GM06990 (cell line): Measurements from ENCODE around the gene SOX15.

Experiments used
- DNase-seq: peaks from one replicate; pipeline ENCODE4 v3.0.0-alpha.2; 2011; ENCODE audit not compliant: insufficient read length; ENCODE audit errors: extremely low read depth
- H3K27me3 ChIP-seq: replicated peaks from 2 replicates; pipeline ENCODE4 v1.6.0; 2011; ENCODE audit warnings: low read length; ENCODE audit not compliant: control insufficient read depth, insufficient read depth
- H3K36me3 ChIP-seq: 2 replicates; pipeline ENCODE4 v1.5.1; 2011; ENCODE audit warnings: low read length; ENCODE audit not compliant: control insufficient read depth, insufficient read depth
- H3K4me3 ChIP-seq: replicated peaks from 2 replicates; pipeline ENCODE4 v1.5.1; 2011; ENCODE audit warnings: low read depth, mild to moderate bottlenecking, control low read depth, low read length
- TF ChIP-seq, protein P1 (sequence below): IDR thresholded peaks from 2 replicates; pipeline ENCODE4 v1.5.1; 2011; ENCODE audit warnings: low read length, control low read depth, mild to moderate bottlenecking, inconsistent platforms; ENCODE audit not compliant: insufficient read depth, poor library complexity, severe bottlenecking

SOX15 gene

DNA sequence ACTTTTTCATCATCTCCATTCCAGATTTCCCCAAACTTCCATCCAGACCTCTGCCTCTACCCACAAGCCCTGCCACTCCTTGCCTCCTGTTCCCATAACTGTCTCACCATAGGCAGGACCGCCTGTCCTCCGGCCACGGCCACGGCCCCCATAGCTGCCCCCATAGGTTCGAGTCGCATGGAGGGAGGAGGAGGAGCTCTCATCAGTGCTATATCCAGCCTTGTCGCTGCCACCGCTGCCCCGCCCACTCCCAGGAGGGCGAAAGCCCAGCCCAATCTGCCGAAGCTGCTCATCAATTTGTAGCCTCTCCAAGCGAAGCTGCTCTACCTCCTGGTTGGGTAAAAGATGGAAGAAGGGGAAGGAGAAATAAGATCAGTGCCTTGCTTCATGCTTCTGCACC lies 3.4 kb upstream of the SOX15 start:
- TF ChIP-seq, protein P1, sequence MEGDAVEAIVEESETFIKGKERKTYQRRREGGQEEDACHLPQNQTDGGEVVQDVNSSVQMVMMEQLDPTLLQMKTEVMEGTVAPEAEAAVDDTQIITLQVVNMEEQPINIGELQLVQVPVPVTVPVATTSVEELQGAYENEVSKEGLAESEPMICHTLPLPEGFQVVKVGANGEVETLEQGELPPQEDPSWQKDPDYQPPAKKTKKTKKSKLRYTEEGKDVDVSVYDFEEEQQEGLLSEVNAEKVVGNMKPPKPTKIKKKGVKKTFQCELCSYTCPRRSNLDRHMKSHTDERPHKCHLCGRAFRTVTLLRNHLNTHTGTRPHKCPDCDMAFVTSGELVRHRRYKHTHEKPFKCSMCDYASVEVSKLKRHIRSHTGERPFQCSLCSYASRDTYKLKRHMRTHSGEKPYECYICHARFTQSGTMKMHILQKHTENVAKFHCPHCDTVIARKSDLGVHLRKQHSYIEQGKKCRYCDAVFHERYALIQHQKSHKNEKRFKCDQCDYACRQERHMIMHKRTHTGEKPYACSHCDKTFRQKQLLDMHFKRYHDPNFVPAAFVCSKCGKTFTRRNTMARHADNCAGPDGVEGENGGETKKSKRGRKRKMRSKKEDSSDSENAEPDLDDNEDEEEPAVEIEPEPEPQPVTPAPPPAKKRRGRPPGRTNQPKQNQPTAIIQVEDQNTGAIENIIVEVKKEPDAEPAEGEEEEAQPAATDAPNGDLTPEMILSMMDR = no peak
- no peak for DNase-seq
- H3K36me3 ChIP-seq = peaks cover 36% of the 10 kb centered on the region

DNA sequence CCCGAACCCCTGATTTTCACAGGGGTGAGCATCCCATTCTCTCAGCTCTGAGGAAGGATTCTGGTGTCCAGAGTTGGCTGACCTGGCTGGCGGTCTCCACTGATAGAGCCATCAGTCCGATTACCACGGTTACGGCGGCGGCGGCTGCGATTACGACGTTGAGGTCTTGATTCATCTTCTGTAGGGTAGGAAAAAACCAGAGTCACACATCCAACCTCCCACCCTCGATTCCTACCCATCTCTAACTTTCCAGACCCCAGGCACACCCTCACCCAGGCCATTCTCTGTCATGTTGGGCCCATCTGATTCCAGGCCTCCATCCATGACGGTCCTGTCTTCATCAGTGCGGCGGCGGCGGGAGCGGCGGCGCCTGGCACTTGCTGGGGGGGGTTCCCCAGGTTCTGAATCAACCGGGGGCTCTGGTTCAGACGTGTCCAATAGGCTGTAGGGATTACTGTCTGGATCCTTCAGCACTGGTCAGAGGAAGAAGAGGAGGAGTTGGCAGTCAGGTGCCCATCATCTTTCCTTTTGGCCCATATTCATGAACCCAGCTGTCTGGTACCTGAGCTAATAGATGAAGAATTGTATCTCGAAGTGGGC lies 2.6 kb upstream of the SOX15 start:
- no peak overlapping the region for H3K4me3 ChIP-seq
- DNase-seq = no peak
- TF ChIP-seq, protein P1 = no peak
- peaks cover 38% of the 10 kb centered on the region for H3K36me3 ChIP-seq
- H3K27me3 ChIP-seq = no peaks in the 10 kb centered on the region

More for the DNA sequence above, 3.4 kb upstream of the SOX15 start:
- no peak overlapping the region for H3K4me3 ChIP-seq
- H3K27me3 ChIP-seq = no peaks in the 10 kb centered on the region

DNA sequence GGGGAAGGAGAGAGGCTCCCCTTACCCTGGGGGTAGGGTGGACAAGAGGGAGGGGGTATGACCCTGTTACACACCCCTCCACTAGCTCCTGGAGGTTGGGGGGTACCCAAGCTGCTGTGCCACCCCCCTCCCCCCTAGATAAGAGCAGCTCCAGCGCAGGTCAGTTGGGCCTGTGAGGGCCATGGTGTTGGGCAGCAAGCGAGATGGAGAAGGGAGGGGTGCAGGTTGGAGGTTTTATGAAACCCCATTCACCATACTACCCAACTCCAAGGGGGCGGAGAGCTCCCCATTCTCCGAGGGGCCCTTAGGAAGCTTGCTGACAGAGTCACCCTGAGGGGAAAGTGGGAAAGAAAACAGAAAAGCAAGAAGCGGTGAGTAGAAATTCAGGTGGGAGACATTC lies 1.7 kb upstream of the SOX15 start:
- H3K27me3 ChIP-seq = no peaks in the 10 kb centered on the region
- TF ChIP-seq, protein P1 = no peak
- no peak for DNase-seq
- no peak overlapping the region for H3K4me3 ChIP-seq
- peaks cover 41% of the 10 kb centered on the region for H3K36me3 ChIP-seq

DNA sequence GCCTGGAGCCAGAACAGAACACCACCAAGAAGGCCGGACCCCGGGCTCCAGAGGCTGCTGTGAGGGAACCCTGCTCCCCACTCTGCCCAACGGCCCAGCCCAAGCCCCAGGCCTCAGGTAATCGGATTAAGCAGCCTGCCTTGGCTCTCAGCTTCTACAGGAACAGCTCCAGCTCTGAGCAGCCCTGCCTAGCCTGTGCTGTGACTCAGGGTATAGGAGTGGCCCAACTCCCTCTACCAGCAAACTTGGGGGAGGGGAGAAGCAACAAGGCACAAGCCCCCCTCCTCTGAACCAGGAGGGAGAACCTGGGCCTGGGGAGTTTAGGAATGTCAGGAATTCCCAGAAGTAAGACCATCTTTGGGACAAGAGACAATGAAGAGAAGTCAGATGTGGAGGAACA lies 849 bp upstream of the SOX15 start:
- TF ChIP-seq, protein P1 = no peak
- Histone ChIP-seq H3K27me3 (no peaks in the 10 kb centered on the region), H3K4me3 (no peak overlapping the region), H3K36me3 (peaks cover 40% of the 10 kb centered on the region)
- no peak for DNase-seq

DNA sequence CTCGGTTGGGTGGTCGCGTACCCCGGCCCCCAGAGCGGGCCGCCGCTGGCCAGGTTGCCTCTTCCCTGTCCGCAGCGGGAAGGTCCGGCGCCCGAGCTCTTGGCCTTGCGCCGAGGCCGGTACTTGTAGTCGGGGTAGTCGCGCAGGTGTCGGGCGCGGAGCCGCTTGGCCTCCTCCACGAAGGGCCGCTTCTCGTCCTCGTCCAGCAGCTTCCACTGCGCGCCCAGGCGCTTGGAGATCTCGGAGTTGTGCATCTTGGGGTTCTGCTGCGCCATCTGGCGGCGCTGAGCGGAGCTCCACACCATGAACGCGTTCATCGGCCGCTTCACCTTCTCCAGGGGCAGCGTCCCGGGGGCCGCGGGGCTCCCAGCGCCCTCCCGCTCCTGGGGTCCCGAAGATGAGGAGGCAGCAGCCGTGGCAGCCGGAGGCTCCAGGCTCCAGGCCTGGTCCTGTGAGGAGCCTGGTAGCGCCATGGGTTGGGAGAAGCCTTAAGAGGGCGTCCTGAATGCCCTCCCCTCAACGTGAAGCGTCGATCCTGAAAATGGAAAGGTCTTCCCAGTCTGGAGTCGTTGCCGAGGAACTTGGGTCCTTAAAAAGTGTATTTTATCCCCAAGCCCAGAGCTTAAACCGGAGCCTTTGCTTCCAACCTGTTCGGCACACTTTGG lies 558 bp downstream of the SOX15 start:
- H3K27me3 ChIP-seq = no peaks in the 10 kb centered on the region
- peaks cover 34% of the 10 kb centered on the region for H3K36me3 ChIP-seq
- peak; percentile 66 for DNase-seq
- no peak overlapping the region for H3K4me3 ChIP-seq
- TF ChIP-seq, protein P1 = peak; percentile 86
